ENCODE results near the gene MFSD6.

DNA sequence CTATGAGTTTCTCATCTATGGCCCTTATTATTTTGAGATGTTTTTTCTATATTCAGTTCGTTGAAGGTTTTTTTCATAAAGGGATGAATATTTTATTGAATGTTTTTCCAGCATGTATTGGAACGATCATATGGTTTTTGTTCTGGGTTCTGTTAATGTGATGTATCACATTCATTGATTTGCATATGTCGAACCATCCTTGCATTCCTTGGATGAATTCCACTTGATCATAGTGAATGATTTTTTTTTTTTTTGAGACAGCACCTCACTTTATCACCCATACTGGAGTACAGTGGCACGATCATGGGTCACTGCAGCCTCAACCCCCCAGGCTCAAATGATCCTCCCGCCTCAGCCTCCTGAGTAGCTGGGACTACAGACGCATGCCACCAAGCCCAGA is 131.9 kb downstream of the MFSD6 start:
- TF ChIP-seq TCF12 (IDR thresholded peaks at IDR 0.05; ENCODE audit: low read depth) (no peak), RAD21 (IDR thresholded peaks at IDR 0.05; ENCODE audit: low read depth) (no peak), TAF1 (IDR thresholded peaks at IDR 0.05; ENCODE audit: low read depth) (no peak), TEAD4 (IDR thresholded peaks at IDR 0.05) (no peak), YY1 (IDR thresholded peaks at IDR 0.05; ENCODE audit: low read depth) (no peak), EP300 (IDR thresholded peaks at IDR 0.05; ENCODE audit: borderline replicate concordance) (no peak), MAX (IDR thresholded peaks at IDR 0.05) (no peak), CEBPB (IDR thresholded peaks at IDR 0.05) (no peak), NFIC (IDR thresholded peaks at IDR 0.05) (no peak), CREB1 (IDR thresholded peaks at IDR 0.05; ENCODE audit: low read depth) (no peak), ZBTB7A (IDR thresholded peaks at IDR 0.05; ENCODE audit: low read depth) (no peak), FOXM1 (IDR thresholded peaks at IDR 0.05; ENCODE audit: borderline replicate concordance, low read depth) (no peak)
- TF ChIP-seq, protein P1, sequence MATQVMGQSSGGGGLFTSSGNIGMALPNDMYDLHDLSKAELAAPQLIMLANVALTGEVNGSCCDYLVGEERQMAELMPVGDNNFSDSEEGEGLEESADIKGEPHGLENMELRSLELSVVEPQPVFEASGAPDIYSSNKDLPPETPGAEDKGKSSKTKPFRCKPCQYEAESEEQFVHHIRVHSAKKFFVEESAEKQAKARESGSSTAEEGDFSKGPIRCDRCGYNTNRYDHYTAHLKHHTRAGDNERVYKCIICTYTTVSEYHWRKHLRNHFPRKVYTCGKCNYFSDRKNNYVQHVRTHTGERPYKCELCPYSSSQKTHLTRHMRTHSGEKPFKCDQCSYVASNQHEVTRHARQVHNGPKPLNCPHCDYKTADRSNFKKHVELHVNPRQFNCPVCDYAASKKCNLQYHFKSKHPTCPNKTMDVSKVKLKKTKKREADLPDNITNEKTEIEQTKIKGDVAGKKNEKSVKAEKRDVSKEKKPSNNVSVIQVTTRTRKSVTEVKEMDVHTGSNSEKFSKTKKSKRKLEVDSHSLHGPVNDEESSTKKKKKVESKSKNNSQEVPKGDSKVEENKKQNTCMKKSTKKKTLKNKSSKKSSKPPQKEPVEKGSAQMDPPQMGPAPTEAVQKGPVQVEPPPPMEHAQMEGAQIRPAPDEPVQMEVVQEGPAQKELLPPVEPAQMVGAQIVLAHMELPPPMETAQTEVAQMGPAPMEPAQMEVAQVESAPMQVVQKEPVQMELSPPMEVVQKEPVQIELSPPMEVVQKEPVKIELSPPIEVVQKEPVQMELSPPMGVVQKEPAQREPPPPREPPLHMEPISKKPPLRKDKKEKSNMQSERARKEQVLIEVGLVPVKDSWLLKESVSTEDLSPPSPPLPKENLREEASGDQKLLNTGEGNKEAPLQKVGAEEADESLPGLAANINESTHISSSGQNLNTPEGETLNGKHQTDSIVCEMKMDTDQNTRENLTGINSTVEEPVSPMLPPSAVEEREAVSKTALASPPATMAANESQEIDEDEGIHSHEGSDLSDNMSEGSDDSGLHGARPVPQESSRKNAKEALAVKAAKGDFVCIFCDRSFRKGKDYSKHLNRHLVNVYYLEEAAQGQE (IDR thresholded peaks at IDR 0.05; ENCODE audit: low read depth): no peak
- TF ChIP-seq, protein P2, sequence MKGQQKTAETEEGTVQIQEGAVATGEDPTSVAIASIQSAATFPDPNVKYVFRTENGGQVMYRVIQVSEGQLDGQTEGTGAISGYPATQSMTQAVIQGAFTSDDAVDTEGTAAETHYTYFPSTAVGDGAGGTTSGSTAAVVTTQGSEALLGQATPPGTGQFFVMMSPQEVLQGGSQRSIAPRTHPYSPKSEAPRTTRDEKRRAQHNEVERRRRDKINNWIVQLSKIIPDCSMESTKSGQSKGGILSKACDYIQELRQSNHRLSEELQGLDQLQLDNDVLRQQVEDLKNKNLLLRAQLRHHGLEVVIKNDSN (IDR thresholded peaks at IDR 0.05): no peak

Measured in Ishikawa (cell line).